CD4-positive, alpha-beta T cell treated with Interleukin-10 for 1 hour (primary cell): ENCODE results near the gene CRYGD.
"Not testable (repeated sequence)": the region's sequence is repeated elsewhere in the genome, so short reads cannot be mapped to it uniquely, and the experiment has no call there.

Experiments used
- DNase-seq: peaks from one replicate; pipeline ENCODE4 v3.0.0-alpha.2; 2020

CRYGD gene

DNA sequence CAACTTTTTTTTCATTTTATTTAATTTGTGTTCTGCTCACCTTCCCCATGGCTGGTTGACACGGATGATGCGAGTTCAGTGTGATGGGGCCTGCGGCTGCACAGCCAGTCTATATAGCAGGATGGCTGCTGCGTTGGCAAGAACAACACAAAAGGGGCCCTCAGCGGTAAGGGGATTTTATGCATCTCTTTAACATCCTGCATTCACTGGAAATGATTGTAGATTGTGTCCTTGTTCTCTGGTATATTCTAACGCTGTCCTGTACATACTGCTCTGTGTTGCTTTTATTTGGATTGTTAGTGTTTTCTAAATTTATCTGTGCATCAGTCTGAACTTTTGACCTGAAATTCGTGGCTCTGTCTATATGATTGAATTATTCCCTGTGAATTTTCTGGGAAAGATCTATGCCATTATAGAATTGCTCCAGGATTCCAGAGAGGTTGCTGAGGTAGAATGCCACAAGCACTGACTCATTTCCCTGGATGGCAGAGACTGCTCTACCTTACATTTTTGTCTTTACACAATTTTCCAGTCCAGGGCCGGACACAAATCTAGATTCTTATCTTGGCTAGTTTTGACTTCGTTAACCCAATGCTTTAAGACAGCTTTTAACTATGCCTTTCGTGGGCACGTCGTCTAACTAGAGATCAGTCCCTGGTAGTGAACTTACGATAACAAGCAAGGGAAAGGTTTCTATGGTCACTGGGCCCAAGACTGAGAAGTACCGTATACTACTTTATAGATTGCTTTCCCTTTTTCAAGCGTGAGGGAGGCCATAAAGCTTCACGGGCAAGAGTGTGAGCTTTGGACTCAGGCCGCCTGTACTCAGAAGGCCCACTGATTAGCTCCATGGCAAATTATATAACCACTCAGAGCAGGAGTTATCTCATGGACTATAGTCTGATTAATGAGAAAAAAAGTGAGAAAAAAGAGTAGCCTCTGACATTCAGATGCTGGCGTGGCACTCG, 5.7 kb upstream of the CRYGD start, which contains the start of gene CRYGC:
TSS of gene CRYGC (minus strand) at position 85 of the 968 bp plus-strand sequence. CDS start at position 49, 36 bp downstream.
- DNase-seq, result no peak

DNA sequence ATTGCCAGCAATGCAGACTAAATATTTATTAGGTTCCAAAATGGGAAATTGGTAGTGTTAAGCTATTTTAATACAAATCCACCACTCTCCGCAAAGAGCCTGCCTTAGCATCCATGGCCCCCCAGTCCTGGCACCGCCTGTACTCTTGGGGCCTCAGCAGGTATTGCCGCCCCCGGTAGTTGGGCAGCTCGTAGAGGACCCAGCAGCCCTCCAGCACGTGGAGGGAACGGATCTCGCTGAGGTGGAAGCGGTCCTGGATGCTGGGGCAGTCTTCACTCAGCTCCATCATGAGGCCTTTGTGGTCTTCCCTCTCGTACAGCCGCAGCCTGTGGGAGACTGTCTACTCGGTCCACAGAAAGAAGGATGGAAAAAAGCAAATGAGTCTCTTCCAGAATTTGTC, 3.8 kb upstream of the CRYGD start:
- DNase-seq, result no peak

DNA sequence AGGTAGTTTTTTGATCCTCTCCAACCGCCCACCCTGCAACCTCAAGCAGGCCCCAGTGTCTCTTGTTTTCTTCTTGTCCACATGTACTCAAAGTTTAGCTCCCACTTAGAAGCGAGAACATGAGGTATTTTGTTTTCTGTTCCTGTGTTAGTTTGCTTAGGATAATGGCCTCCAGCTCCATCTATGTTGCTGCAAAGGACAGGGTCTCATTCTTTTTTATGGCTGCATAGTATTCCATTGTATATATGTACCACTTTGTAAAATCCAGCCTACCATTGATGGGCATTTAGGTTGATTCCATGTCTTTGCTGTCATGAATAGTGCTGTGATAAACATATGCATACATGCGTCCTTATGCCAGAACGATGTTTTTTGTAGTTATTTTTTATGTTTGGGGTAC, 2.8 kb upstream of the CRYGD start:
- DNase-seq, result no peak

DNA sequence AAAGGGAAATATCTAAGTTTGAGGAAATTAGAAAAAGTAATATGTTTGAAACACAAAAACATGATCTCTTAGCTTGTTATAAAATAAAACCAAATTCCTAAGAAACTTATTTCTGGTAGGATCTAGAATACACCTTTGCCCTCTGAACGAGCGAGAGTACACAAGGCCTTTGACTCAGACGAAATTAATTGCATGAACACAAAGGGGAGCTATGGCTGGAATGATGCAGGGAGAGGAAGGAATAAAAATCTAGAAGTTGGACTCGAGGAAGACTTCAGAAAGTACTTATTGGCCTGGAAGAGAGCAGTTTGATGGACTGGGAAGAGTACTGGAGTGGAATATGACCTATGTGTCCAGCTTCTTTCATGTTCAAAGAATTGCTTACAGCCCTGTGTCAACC, 927 bp upstream of the CRYGD start:
- no peak for DNase-seq

DNA sequence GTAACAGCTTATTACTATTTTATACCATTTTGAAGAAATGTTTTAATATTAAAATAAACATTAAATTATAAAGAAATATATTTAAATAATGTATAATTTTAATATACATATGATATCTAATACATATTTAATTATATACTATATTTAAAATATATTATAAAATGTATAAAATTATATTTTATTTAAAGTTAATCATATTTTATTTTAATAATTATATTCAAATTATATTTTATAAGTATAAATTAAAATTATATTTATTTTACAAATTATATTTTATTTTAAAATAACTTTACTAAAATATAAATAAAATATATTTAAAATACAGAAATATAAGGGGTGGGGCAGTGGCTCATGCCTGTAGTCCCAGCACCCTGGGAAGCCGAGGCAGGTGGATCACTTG, 2.1 kb downstream of the CRYGD start:
- no peak for DNase-seq

DNA sequence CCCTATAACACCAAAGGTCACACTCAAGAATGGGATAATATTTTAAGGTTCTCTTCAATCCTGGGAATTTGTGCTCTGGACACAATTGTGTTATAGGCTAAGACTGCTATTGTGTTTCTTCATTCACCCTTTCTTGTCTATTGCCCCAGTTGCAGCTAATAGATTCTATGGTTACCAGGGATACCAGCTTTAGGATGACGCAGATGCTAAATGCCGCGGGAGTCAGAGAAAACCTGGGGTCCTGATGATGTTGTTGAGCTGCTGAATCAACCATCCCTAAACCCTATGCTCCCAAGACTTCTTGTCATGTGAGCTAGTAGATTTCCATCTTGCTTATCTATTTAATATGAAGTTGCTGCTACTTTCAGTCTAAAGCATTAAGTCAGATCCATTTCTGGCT, 5.4 kb downstream of the CRYGD start:
- DNase-seq, result no peak

DNA sequence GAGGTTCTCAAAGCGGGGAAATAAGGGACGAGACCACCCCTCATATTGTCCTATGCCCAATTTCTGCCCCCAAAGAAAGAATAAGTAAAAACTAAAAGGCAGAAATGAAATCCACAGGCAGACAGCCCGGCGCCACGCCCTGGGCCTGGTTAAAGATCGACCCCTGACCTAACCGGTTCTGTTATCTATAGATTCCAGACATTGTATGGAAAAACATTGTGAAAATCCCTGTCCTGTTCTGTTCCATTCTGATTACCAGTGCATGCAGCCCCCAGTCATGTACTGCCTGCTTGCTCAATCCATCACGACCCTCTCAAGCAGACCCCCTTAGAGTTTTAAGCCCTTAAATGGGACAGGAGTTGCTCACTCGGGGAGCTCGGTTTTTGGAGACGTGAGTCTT, 6.9 kb downstream of the CRYGD start:
- not testable (repeated sequence) for DNase-seq

DNA sequence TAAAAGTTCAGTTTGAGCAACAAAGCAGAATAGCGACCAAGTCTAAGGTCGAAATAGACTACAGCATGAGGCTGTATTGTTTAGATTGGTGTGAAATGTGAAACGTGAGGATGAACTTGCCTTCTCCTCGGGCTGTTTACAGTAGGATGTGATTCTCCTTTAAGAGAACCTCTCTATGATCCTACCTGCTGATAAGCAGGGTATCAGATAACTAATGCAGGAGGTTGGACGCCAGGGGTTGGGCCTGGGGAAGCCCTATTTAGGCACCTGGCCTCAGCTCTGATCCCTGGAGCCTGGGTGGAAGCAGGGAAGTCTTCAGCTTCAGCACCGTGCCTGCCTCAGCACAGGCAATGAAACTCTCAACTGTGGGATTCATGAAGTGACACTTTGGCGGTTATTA, 11.4 kb downstream of the CRYGD start:
- DNase-seq, result no peak

DNA sequence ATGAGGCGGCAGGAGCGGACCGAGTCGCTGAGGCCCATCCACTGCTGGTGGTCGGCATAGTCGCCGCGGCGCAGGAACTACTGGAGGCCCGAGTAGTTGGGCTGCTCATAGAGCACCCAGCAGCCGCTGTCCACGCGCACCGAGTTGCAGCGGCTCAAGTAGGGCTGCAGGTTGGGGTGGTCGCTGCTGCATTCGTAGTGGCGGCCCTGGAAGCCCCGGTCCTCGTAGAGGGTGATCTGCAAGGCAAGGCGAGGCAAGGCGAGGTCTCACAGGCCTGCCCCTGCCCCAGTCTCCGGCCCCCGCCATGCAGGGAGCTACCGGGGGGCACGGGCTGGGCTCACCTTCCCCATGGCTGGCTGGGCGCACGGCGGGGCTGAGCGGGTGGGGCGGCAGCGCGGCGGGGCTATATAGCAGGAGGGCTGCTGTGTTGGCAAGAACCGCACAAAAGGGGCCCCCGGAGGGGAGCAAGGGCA, 12.0 kb downstream of the CRYGD start:
- DNase-seq, result not testable (repeated sequence)

DNA sequence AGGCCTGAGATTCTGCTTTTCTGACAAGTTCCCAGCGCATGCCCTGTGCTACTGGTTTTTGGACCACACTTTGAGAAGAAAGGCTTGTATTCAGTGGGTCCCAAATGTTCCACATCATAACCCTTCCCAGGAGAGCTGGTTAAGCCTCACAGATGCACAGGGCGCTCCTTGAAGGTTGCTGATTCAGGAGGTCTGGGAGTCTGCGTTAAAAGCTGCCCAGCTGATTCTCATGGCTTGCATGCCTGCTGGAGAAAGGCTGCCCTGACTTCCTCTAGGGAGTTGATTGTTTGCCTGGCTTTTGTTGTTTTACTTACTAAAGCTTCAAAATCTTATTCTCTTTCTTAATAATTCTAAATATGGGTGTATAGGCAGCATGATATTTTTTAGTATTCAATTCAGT, 20.7 kb downstream of the CRYGD start:
- no peak for DNase-seq

DNA sequence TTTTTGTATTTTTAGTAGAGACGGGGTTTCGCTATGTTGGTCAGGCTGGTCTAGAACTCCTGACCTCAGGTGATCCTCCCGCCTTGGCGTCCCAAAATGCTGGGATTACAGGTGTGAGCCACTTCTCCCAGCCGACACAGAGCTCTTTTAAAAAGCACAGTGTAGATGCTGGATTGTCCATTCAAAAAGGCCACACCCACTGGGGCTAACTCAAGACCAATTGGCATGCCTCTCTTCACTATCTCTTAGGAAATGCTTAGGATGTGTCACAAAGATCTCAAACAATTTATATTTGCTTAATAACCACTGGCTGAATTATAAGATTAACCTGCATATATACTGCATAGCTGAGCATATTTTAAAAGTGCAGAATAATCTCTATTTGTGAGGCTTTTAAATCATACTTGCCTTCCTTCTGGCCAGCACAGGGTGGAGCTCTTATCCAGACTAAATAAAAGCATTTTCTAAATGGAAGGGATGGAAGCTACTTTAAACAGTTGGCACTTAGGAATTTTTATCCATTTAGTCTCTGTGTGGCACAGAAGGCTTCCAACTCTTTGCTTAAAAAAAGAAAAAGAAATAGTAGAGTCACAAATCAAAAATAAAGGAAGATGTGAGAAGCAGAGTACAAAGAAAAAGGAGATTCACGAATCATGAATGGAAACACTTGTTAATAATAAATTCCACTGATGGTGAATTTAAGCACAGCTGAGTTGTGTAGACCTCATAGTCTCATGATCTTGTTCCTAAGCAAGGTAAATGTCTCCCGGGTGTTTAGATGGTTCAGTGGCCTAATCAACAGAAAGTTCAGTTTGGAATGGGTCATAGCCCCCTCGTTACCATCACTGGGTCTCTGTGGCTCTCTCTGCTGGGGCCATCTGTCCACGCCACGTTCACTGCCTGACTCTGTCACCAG, 22.4 kb downstream of the CRYGD start:
- no peak for DNase-seq

DNA sequence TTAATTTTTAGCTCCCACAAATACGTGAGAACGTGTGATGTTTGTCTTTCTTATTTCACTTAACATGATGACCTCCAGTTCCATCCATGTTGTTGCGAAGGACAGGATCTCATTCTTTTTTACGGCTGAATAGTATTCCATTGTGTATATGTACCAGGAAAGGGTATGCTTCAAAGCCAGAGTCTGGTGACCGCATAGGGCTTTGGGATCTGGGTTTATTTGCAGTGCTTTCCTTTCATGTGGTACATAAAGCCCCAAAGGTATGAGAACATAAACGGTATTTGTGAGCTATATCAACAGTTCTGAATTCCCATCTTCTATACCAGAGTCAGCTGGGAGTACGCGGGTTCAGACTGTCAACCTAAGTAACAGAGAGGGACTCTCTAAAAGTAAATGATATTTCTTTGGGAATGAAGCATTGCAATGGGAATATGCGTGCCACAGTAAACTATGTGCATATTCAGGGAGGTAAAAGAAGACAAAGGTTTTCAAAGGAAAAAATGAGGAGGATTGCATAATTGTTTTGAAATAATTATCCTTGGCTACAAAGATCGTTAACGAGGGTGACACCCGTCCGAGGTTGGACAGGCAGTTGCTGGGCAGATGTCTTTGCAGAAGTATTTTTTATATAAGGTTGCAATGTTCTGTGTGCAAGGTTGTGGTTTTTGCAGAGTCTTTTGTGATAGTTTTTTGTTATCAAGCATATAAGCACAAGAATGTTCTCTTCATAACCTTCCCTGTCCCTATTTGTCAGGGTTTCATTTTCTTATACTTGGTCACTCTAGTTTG, 24.4 kb downstream of the CRYGD start:
- no peak for DNase-seq

DNA sequence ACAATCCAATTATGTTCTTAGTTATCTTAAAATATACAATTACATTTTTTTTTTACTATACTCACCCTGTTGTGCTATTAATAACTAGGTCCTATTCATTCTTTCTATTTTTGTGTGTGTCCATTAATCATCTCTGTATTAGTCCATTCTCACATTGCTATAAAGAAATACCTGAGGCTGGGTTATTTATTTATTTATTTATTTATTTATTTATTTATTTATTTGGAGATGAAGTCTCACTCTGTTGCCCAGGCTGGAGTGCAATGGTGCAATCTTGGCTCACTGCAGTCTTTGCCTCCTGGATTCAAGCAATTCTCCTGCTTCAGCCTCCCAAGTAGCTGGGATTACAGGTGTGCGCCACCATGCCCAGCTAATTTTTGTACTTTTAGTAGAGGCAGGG, 25.6 kb downstream of the CRYGD start:
- DNase-seq, result not testable (repeated sequence)

DNA sequence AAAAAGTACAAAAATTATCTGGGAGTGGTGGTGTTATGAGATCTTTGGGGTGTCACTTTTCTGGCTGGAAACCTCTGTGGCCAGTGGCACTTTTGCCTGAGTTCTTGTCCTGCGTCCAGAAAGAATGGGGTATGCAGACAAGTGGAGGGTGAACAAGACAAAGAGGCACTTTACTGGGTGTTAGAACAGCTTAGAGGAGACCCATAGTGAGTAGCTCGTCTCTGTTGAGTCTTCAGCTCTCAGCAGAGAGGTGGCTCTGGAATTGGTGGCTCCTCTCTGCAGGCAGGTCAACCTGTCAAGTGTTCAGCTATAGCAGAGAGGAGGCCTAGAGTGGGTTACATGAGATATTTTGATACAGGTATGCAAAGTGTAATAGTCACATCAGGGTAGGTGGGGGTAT, 26.1 kb downstream of the CRYGD start:
- DNase-seq, result no peak

DNA sequence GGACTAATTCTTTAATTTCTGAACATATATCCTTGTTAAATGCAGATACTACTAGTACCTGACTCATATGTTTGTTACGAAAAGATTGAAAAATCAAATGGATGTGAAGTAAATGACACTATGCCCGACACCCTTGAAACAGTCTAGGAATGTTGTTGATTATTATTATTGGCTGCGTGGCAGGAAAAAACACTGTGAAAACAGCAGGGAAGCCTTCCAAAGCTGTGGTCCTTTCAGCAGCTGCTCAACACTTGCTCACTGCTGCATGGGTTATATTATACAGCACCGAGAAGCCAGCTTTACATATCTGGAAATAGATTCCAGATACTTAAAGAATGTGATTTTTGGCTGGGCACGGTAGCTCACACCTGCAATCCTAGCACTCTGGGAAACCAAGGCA, 26.5 kb downstream of the CRYGD start:
- DNase-seq, result no peak

DNA sequence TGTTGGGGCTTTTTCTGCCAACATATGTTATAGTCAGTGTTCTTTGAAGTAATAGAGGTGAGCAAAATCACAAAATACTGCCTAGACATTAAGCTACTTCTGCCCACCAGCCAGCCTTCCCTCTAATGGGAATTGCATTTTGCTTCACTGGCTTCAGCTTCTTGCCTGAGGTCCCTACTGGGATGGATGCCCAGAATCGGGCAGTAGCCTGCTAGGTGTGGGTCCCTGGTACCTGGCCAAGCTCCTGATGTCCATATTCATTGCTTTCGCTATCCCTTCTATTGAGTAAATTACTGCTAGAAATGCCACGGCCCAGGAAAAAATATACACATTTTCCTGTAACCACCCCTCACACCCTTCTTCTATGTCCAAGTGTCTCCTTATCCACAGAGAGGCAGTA, 27.0 kb downstream of the CRYGD start:
- no peak for DNase-seq

DNA sequence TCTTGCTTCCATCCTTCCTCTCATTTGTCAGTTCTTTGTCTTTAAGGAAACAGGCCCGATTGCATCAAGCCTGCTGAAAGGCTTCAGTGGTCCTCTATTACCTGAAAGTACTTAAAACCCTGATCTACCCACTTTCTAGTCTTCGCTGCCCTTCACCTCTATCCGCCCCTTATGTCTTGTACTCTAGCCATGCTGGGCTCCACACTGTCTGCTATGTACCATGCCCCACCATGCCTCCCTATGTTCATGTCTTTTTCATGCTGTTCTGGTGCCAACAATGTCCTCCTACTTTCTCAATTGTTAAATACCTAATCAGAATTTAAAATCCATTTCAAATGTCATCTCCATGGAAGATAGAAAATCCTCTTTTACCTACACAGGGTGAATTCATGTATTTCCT, 28.2 kb downstream of the CRYGD start:
- no peak for DNase-seq

DNA sequence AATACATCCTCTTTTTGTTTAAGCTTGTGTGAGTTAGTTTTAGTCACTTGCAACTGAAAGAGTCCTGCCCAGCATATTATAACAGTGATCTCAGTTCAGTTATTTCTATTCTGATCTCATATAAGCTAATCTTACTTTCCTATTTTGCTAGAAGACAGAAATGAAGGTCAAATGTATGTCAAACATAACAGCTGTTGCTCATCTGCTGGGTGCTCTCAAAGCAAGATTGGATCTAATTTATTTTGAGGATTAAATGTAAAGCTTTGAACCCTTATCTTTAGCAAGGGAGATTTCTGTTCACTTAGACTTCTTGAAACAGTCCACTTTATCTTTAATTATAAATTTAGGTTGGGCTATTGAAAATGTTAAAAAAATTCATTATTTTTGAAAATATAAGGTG, 31.2 kb downstream of the CRYGD start:
- DNase-seq, result no peak

DNA sequence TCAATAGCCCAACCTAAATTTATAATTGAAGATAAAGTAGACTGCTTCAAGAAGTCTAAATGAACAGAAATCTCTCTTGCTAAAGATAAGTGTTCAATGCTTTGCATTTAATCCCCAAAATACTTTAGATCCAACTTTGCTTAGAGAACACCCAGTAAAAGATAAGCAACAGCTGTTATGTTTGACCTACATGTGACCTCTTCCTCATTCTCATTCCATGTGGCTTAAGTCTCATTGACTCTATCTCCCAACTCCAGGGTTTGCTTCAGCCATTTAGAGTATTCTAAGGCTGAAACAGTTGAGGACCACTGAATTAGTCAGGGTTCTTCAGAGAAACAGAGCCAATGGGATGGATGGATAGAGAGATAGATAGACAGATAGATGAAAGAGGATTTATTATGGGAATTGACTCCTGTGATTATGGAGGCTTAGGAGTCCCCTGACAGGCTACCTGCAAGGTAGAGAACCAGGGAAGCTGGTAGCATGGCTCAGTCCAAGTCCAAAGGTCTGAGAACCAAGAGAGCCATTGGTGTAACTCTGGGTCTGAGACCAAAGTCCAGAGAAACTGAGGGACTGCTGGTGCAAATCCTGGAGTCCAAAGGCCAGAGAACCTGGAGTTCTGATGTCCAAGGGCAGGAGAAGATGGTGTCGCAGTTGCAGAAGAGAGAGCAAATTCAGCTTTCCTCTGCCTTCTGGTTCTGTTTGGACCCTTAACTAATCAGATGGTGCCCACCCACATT, 32.1 kb downstream of the CRYGD start:
- DNase-seq, result no peak

DNA sequence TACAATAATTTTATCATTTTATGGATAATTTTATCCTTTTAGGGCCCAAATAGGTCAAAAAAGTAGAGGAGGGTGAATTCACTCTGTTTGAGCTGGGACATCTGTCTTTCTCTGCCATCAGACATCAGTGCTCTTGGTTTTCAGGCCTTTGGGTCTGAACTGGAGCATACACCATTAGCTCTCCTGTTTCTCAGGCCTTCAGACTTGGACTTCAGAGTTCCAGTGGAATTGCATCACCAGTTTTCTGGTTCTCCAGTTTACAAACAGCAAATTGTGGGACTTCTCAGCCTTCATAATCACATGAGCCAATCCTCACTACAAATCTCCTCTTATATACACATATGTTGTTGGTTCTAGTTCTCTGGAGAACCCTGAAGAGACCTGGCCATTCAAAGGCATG, 33.9 kb downstream of the CRYGD start:
- DNase-seq, result no peak

DNA sequence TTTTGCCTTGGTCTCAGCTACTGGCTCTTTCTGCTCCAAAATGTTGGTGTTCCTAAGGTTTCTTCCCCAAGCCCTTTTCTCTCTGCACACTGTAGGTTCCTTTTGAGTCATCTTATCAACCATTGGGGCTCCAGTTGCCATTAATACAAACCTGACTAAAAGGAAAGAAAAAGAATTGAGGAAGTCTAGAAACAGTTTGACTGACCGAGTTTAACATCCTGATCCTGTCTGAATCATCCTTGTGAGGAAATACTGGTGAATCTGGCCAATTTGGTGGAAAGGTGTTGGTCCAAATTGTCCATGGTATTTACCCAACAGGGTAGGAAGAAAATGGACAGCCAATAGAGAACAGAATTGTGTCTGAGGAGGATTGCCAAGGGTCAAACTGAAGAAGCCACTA, 38.3 kb downstream of the CRYGD start:
- DNase-seq, result no peak

DNA sequence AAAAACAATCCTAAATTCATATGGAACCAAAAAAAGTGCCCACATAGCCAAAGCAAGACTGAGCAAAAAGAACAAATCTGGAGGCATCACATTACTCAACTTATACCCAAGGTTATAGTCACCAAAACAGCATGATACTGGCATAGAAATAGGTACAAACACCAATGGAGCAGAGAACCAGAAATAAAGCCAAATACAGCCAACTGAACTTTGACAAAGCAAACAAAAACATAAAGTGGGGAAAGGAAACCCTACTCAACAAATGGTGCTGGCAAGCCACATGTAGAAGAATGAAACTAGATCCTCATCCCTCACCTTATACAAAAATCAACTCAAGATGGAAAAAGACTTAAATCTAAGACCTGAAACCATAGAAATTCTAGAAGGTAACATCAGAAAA, 40.5 kb downstream of the CRYGD start:
- DNase-seq, result no peak
